GM23248 (cell line): ENCODE results near the gene KIF18B. TPM values are rescaled to one million over a fixed set of nuclear protein-coding genes. Genes with fewer than 3 reads are reported as not detected.

Experiments used
- DNase-seq: peaks from one replicate; pipeline ENCODE4 v3.0.0-alpha.2; 2015
- H2AFZ ChIP-seq: fragments of 200-600 bp; sonication (generic); 2 replicates; pipeline ENCODE4 v1.6.1; 2016; ENCODE audit warnings: antibody characterized with exemption
- H3F3A ChIP-seq: fragments of 200-600 bp; sonication (generic); 2 replicates; pipeline ENCODE4 v1.6.1; 2016; ENCODE audit warnings: mild to moderate bottlenecking, antibody characterized with exemption, mixed run types; ENCODE audit not compliant: insufficient read depth
- H3K27ac ChIP-seq: fragments of 200-600 bp; sonication (generic); 2 replicates; pipeline ENCODE4 v1.5.1; 2016; ENCODE audit warnings: mild to moderate bottlenecking
- H3K27me3 ChIP-seq: fragments of 200-600 bp; sonication (generic); replicated peaks from 2 replicates; pipeline ENCODE4 v1.6.1; 2016; ENCODE audit warnings: mild to moderate bottlenecking; ENCODE audit not compliant: insufficient read depth
- H3K36me3 ChIP-seq: fragments of 200-600 bp; sonication (generic); 2 replicates; pipeline ENCODE4 v1.6.1; 2016; ENCODE audit warnings: low read depth, mild to moderate bottlenecking
- H3K4me1 ChIP-seq: fragments of 200-600 bp; sonication (generic); 2 replicates; pipeline ENCODE4 v1.6.1; 2016; ENCODE audit warnings: mild to moderate bottlenecking; ENCODE audit not compliant: insufficient read depth
- H3K4me2 ChIP-seq: fragments of 200-600 bp; sonication (generic); one replicate; pipeline ENCODE4 v1.6.1; 2016; ENCODE audit warnings: mild to moderate bottlenecking; ENCODE audit not compliant: unreplicated experiment
- H3K4me3 ChIP-seq: fragments of 200-600 bp; sonication (generic); 2 replicates; pipeline ENCODE4 v1.5.1; 2016; ENCODE audit warnings: mild to moderate bottlenecking
- H3K79me2 ChIP-seq: fragments of 200-600 bp; sonication (generic); 2 replicates; pipeline ENCODE4 v1.6.1; 2016; ENCODE audit warnings: mild to moderate bottlenecking; ENCODE audit not compliant: insufficient read depth
- H3K9ac ChIP-seq: fragments of 200-600 bp; sonication (generic); 2 replicates; pipeline ENCODE4 v1.6.1; 2016; ENCODE audit warnings: mild to moderate bottlenecking
- H3K9me2 ChIP-seq: fragments of 200-600 bp; sonication (generic); 2 replicates; pipeline ENCODE4 v1.6.1; 2016; ENCODE audit warnings: mixed run types, mild to moderate bottlenecking, moderate library complexity; ENCODE audit not compliant: insufficient read depth
- H3K9me3 ChIP-seq: fragments of 200-600 bp; sonication (generic); one replicate; pipeline ENCODE4 v1.6.1; 2017; ENCODE audit warnings: low read depth
- H4K20me1 ChIP-seq: fragments of 200-600 bp; sonication (generic); 2 replicates; pipeline ENCODE4 v1.6.0; 2016; ENCODE audit not compliant: insufficient read depth
- EZH2 ChIP-seq: fragments of 200-600 bp; sonication (generic); IDR thresholded peaks from 2 replicates; pipeline ENCODE4 v1.6.1; 2018; ENCODE audit warnings: antibody characterized with exemption, mild to moderate bottlenecking; ENCODE audit not compliant: insufficient read depth, poor library complexity, severe bottlenecking
- EZH2phosphoT487 ChIP-seq: fragments of 200-600 bp; sonication (generic); IDR thresholded peaks from 2 replicates; pipeline ENCODE4 v1.6.1; 2018; ENCODE audit warnings: antibody characterized with exemption, moderate library complexity, mild to moderate bottlenecking, low read depth; ENCODE audit not compliant: insufficient read depth
- WGBS, 2 experiments: methylation state at CpG; one replicate each; pipeline ENCODE4 v1.1.6; 2015 to 2017; ENCODE audit warnings: low lambda C conversion rate in 2 of 2, low coverage in 1 of 2; ENCODE audit errors: missing lambda C conversion rate in 2 of 2; 5-methylcytosine and 5-hydroxymethylcytosine counted together
- in situ Hi-C: fragments of 300-500 bp; cut with MboI; formaldehyde crosslinking; loops from 2 replicates; pipeline ENCODE4 v1.15.0; 2020
- polyA plus RNA-seq: library from polyadenylated mRNA; unstranded; fragments of >200 nt; fragmentation: Nextera tagmentation; extraction: Ambion mirVana; gene quantifications from 2 replicates; pipeline ENCODE4 v1.2.1, GENCODE V29; 2016
- total RNA-seq: library from RNA; depleted of rRNA; stranded (reverse); fragments of >200 nt; shearing (Covaris generic); gene quantifications from 2 replicates; pipeline ENCODE4 v1.2.3, GENCODE V29; 2014

KIF18B gene
- total and polyA plus RNA-seq, 2 experiments from 2014 or later = 2.1 to 4.5 TPM

DNA sequence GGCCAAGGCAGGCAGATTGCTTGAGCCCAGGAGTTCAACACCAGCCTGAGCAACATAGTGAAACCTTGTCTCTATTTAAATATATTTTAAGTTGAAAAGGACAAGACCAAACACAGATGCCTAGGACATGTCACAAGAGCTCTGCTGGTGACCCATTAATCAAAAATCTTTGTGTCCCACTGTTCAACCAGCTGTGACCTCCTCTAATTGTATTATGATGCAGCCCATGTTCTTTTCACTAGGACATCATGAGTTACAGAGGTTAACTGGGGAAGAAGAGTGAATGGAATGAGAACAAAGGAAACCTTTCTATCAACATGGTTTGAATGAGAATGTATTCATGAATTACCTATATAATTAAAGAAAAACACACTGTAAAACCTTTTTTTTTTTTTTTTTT, 55.3 kb downstream of the KIF18B start:
- in situ Hi-C loops = no loop called here
- Histone ChIP-seq H3K9me3 (no peaks in the 10 kb centered on the region), H3K4me1 (no peaks in the 10 kb centered on the region), H3K9ac (no peak overlapping the region), H3K27me3 (no peaks in the 10 kb centered on the region), H3K36me3 (peaks cover 16% of the 10 kb centered on the region; the same call in 1 of the 2 replicates), H3K4me2 (no peak overlapping the region), H3K9me2 (no peaks in the 10 kb centered on the region), H3K79me2 (peaks cover 96% of the 10 kb centered on the region), H3K4me3 (no peak overlapping the region), H2AFZ (no peak overlapping the region), H3K27ac (no peak overlapping the region), H4K20me1 (peaks cover 10% of the 10 kb centered on the region; the same call in 1 of the 2 replicates), H3F3A (no peaks in the 10 kb centered on the region)
- no peak for TF ChIP-seq EZH2phosphoT487
- TF ChIP-seq EZH2 = no peak
- DNase-seq = no peak

DNA sequence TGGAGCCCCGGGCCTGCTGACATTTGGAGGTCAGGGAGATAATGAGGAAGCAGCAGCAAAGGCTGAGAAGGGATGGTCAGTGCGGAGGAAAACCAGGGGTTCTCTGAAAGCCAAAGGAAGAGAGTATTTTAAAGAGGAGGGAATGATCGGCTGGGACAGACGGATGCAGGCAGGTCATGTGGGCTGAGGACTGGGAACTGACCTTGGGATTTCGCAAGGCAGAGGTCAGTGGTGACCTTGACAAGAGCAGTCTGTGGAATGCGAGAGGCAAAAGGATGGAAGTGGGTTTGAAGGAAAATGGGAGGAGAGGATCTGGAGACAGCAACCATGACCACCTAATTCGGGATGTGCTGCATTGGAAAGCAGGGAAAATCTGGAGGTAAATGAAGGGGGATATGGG, 58.6 kb downstream of the KIF18B start:
- Histone ChIP-seq H3K27me3 (no peaks in the 10 kb centered on the region), H4K20me1 (peaks cover 3% of the 10 kb centered on the region; the same call in 1 of the 2 replicates), H3K79me2 (peaks cover 74% of the 10 kb centered on the region), H3K4me3 (no peak overlapping the region), H3F3A (no peaks in the 10 kb centered on the region), H3K4me1 (no peaks in the 10 kb centered on the region), H3K9me2 (no peaks in the 10 kb centered on the region), H3K9me3 (no peaks in the 10 kb centered on the region), H3K4me2 (no peak overlapping the region), H3K27ac (no peak overlapping the region), H2AFZ (no peak overlapping the region), H3K9ac (no peak overlapping the region), H3K36me3 (peaks cover 29% of the 10 kb centered on the region)
- WGBS, 2 experiments = 90 to 93% methylated on average over 7 of the region's 7 CpGs
- no peak for TF ChIP-seq EZH2
- no peak for TF ChIP-seq EZH2phosphoT487
- in situ Hi-C loops = no loop called here
- no peak for DNase-seq

DNA sequence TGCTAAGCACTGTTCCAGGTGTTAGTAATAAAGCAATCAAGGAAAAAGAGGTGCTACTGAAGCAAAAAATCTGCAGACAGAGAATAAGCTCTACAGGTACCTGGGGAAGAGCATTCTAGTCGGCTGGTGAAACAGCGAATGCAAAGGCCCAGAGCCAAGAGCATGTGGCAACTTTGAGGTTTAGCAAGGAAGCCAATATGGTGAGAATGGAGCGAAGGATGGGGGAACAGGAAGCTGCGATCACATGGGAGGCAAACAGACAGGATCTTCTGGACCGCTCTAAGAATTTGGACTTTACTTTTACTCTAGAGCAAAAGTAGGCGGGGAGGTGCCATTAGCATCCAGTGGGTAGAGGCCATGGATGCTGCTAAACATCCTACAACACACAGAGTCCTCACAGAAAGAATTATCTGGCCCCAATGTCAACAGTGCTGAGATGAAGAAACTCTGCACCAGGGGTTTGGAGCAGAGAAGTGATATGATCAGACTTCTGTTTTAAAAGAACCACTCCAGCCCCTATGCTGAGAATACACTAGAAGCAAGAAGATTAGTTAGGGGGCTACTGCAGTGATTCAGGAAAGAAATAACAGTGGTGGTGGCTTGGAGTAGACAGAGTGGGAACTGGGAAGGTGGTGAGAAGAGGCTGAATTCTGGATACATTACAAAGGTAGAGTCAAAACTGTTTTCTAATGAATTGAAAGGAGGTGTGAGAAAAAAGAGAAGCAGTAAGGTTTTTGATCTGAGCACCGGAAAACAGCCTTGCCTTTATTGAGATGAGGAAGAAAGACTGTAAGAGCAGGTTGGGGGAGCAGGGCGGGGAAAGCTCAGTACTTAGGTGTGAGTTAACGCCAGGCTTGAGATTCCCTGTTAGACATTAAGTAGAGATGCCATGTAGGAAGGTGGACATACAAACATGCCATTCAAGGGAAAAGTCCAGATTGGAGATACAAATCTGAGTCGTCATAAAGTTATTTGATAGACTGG, 59.3 kb downstream of the KIF18B start:
- H3K27me3 ChIP-seq = no peaks in the 10 kb centered on the region
- H3K4me2 ChIP-seq = no peak overlapping the region
- no peak overlapping the region for H3K4me3 ChIP-seq
- H2AFZ ChIP-seq = no peak overlapping the region
- no peak for TF ChIP-seq EZH2
- no peak for TF ChIP-seq EZH2phosphoT487
- H3F3A ChIP-seq = no peaks in the 10 kb centered on the region
- no peak overlapping the region for H3K9ac ChIP-seq
- 85 to 90% methylated on average over 10 of the region's 10 CpGs for WGBS, 2 experiments
- no peak for DNase-seq
- peaks cover 70% of the 10 kb centered on the region for H3K79me2 ChIP-seq
- peaks cover 33% of the 10 kb centered on the region for H3K36me3 ChIP-seq
- in situ Hi-C loops = no loop called here
- peaks cover 3% of the 10 kb centered on the region; the same call in 1 of the 2 replicates for H4K20me1 ChIP-seq
- no peak overlapping the region for H3K27ac ChIP-seq
- no peaks in the 10 kb centered on the region for H3K9me2 ChIP-seq
- H3K9me3 ChIP-seq = no peaks in the 10 kb centered on the region
- no peaks in the 10 kb centered on the region for H3K4me1 ChIP-seq

DNA sequence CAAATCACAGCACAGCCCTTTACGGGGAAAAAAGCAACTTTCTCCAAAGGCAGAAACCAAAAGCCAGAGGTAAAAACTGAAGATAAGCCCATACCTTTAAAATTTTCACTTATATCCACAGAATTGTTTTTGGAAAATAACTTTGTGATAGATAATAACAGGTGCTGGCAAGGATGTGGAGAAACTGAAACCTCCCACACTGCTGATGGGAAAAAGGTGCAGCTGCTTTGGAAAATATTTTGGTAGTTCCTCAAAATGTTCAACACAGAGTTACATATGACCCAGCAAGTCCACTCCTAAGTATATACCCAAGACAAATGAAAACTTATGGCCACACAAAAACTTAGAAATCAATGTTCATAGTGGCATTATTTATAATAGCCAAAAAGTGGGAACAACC, 60.6 kb downstream of the KIF18B start:
- TF ChIP-seq EZH2phosphoT487 = no peak
- TF ChIP-seq EZH2 = no peak
- Histone ChIP-seq H3K9ac (no peak overlapping the region), H3K27me3 (no peaks in the 10 kb centered on the region), H3K27ac (no peak overlapping the region), H3K79me2 (peaks cover 59% of the 10 kb centered on the region), H2AFZ (no peak overlapping the region), H4K20me1 (peaks cover 3% of the 10 kb centered on the region; the same call in 1 of the 2 replicates), H3F3A (no peaks in the 10 kb centered on the region), H3K36me3 (peaks cover 42% of the 10 kb centered on the region), H3K4me2 (no peak overlapping the region), H3K9me3 (no peaks in the 10 kb centered on the region), H3K9me2 (no peaks in the 10 kb centered on the region), H3K4me3 (no peak overlapping the region), H3K4me1 (no peaks in the 10 kb centered on the region)
- no peak for DNase-seq
- in situ Hi-C loops = no loop called here
- WGBS, 2 experiments = 100% methylated on average over 1 of the region's 1 CpG
